Subcutaneous adipose tissue (tissue), 4 donors: Measurements from ENCODE around the gene MED16. TPM values are rescaled to one million over a fixed set of nuclear protein-coding genes. Genes with fewer than 3 reads are reported as not detected.

Source experiments
- CTCF ChIP-seq: fragments of 450-650 bp; IDR thresholded peaks from one replicate; pipeline ENCODE4 v1.5.1; 2016; ENCODE audit warnings: low read depth, mild to moderate bottlenecking, control low read depth, antibody characterized with exemption, moderate library complexity
- total RNA-seq, 4 donors: library from RNA; depleted of rRNA; stranded (reverse); fragments of >200 nt; gene quantifications; one replicate each; pipeline ENCODE4 v1.1.0, GENCODE V29; 2016

MED16 gene
- total RNA-seq, 4 donors from 2014 or later: 18.4 to 38.4 (median 19.2) TPM

- no peak for TF ChIP-seq CTCF
Measured at GRCh38 chr19:855142-855541, 37.8 kb downstream of the MED16 start.

- no peak for TF ChIP-seq CTCF
Measured at GRCh38 chr19:854549-854948, 38.4 kb downstream of the MED16 start.

GRCh38 chr19:853014-853585, 39.9 kb downstream of the MED16 start:
- no peak for TF ChIP-seq CTCF

- no peak for TF ChIP-seq CTCF
Measured at GRCh38 chr19:852136-853013, 40.6 kb downstream of the MED16 start, which contains the start of gene ELANE. Gene ELANE, plus strand, starts transcription at chr19:852303. Its CDS starts 26 bp downstream, at chr19:852329.

- no peak for TF ChIP-seq CTCF
Measured at GRCh38 chr19:850979-851335, 42.0 kb downstream of the MED16 start.

- TF ChIP-seq CTCF: no peak
Measured at GRCh38 chr19:850221-850978, 42.6 kb downstream of the MED16 start.

- no peak for TF ChIP-seq CTCF
Measured at GRCh38 chr19:848386-848921, 44.5 kb downstream of the MED16 start.
